HepG2 (cell line): ENCODE measurements around the gene GDAP1L1. TPM values are rescaled to one million over a fixed set of nuclear protein-coding genes. Genes with fewer than 3 reads are reported as not detected.

Source experiments
- E2F5 ChIP-seq: sonication (generic); formaldehyde crosslinking; conservative IDR thresholded peaks from 2 replicates; pipeline ENCODE4 v1.4.0; 2020; ENCODE audit warnings: missing genetic modification reagents
- EP300 ChIP-seq, 3 experiments: sonication (generic) in 1 of 3; formaldehyde crosslinking in 1 of 3; IDR thresholded peaks; 2 replicates each; pipeline versions ENCODE4 v1.5.1 to v1.6.1; 2011 to 2020; ENCODE audit warnings: low read depth in 2 of 3, low read length in 2 of 3, borderline replicate concordance in 1 of 3, improper control_type of control experiment in 1 of 3, mild to moderate bottlenecking in 1 of 3, missing genetic modification reagents in 1 of 3, moderate library complexity in 1 of 3
- GLMP ChIP-seq: sonication (generic); formaldehyde crosslinking; IDR thresholded peaks from 2 replicates; pipeline ENCODE4 v1.9.0; 2021; ENCODE audit warnings: missing genetic modification reagents, mild to moderate bottlenecking, borderline replicate concordance
- HMG20B ChIP-seq: conservative IDR thresholded peaks from 2 replicates; pipeline ENCODE4 v1.6.1; 2016; ENCODE audit warnings: missing genetic modification reagents, missing compliant biosample characterization
- IRF2 ChIP-seq: IDR thresholded peaks from 2 replicates; pipeline ENCODE4 v1.6.1; 2018; ENCODE audit warnings: missing genetic modification reagents, missing compliant biosample characterization
- KDM1A ChIP-seq: IDR thresholded peaks from 2 replicates; pipeline ENCODE4 v1.6.1; 2016; ENCODE audit warnings: missing compliant biosample characterization
- MAF1 ChIP-seq: sonication (generic); formaldehyde crosslinking; IDR thresholded peaks from 2 replicates; pipeline ENCODE4 v1.5.0; 2020; ENCODE audit warnings: missing genetic modification reagents, borderline replicate concordance
- MZF1 ChIP-seq: sonication (generic); formaldehyde crosslinking; IDR thresholded peaks from 2 replicates; pipeline ENCODE4 v1.8.1; 2023; ENCODE audit warnings: mild to moderate bottlenecking, missing genetic modification reagents, borderline replicate concordance
- NR1H2 ChIP-seq: sonication (generic); formaldehyde crosslinking; IDR thresholded peaks from 2 replicates; pipeline ENCODE4 v1.8.1; 2022; ENCODE audit warnings: low read depth, missing genetic modification reagents, borderline replicate concordance
- NR3C1 ChIP-seq: sonication (generic); formaldehyde crosslinking; IDR thresholded peaks from 2 replicates; pipeline ENCODE4 v1.4.0; 2020; ENCODE audit warnings: missing genetic modification reagents
- PLSCR1 ChIP-seq: sonication (generic); formaldehyde crosslinking; IDR thresholded peaks from 2 replicates; pipeline ENCODE4 v1.5.0; 2020; ENCODE audit warnings: missing genetic modification reagents, mild to moderate bottlenecking, borderline replicate concordance
- POLR2G ChIP-seq: fragments of 200-400 bp; formaldehyde crosslinking; IDR thresholded peaks from 2 replicates; pipeline ENCODE4 v1.6.1; 2018; ENCODE audit warnings: mild to moderate bottlenecking, low read depth, low read length, moderate library complexity
- RBM22 ChIP-seq: fragments of 200-400 bp; formaldehyde crosslinking; optimal IDR thresholded peaks from 2 replicates; pipeline ENCODE3; 2017; ENCODE audit warnings: mild to moderate bottlenecking, low read length, moderate library complexity
- SOX6 ChIP-seq, 2 experiments: fragments of 450-650 bp in 1 of 2; sonication (generic) in 1 of 2; formaldehyde crosslinking in 1 of 2; IDR thresholded peaks; 2 replicates each; pipeline versions ENCODE4 v1.4.0 to v1.6.1; 2017 to 2020; ENCODE audit warnings: antibody characterized with exemption in 1 of 2, mild to moderate bottlenecking in 1 of 2, missing genetic modification reagents in 1 of 2
- THRA ChIP-seq: sonication (generic); formaldehyde crosslinking; IDR thresholded peaks from 2 replicates; pipeline ENCODE4 v1.4.0; 2020; ENCODE audit warnings: missing genetic modification reagents, borderline replicate concordance
- ZBTB21 ChIP-seq: sonication (generic); formaldehyde crosslinking; IDR thresholded peaks from 2 replicates; pipeline ENCODE4 v1.4.0; 2020; ENCODE audit warnings: missing genetic modification reagents
- ZBTB38 ChIP-seq: sonication (generic); formaldehyde crosslinking; IDR thresholded peaks from 2 replicates; pipeline ENCODE4 v1.5.1; 2020; ENCODE audit warnings: mild to moderate bottlenecking, missing genetic modification reagents
- ZFYVE20 ChIP-seq: sonication (generic); formaldehyde crosslinking; IDR thresholded peaks from 2 replicates; pipeline ENCODE4 v1.8.0; 2023; ENCODE audit warnings: low read depth, mild to moderate bottlenecking, moderate library complexity, missing genetic modification reagents, borderline replicate concordance
- ZNF138 ChIP-seq: sonication (generic); formaldehyde crosslinking; IDR thresholded peaks from 2 replicates; pipeline ENCODE4 v1.5.0; 2020; ENCODE audit warnings: mild to moderate bottlenecking, low read depth, missing genetic modification reagents
- polyA plus RNA-seq, 8 experiments: library from polyadenylated mRNA; depleted of rRNA in 3 of 8; stranded (reverse) in 7 of 8; unstranded in 1 of 8; fragments of >200 nt; fragmentation: Illumina TruSeq in 4 of 8; extraction: Trizol in 4 of 8; gene quantifications; 2 replicates each; pipeline versions ENCODE4 v1.2.1 to v1.2.3, GENCODE V29; 2011 to 2016; ENCODE audit warnings: low read depth in 4 of 8, missing spikeins in 1 of 8, mixed read lengths in 1 of 8; ENCODE audit not compliant: insufficient read depth in 1 of 8
- total RNA-seq, 5 experiments: library from RNA; depleted of rRNA; stranded (reverse); fragments of >200 nt; fragmentation: Illumina TruSeq; extraction: Trizol; gene quantifications; 2 replicates each; pipeline ENCODE4 v1.2.3, GENCODE V29; 2016; ENCODE audit warnings: low read depth in 1 of 5
- TF ChIP-seq, protein P1 (sequence below): sonication (generic); formaldehyde crosslinking; IDR thresholded peaks from 2 replicates; pipeline ENCODE4 v1.5.0; 2020; ENCODE audit warnings: missing genetic modification reagents

GDAP1L1 gene
- total and polyA plus RNA-seq, 2 of the 13 experiments (the other 11 are each of a cell fraction or from before 2014, with no cell fraction given): 0.04 TPM; not detected in 1

DNA sequence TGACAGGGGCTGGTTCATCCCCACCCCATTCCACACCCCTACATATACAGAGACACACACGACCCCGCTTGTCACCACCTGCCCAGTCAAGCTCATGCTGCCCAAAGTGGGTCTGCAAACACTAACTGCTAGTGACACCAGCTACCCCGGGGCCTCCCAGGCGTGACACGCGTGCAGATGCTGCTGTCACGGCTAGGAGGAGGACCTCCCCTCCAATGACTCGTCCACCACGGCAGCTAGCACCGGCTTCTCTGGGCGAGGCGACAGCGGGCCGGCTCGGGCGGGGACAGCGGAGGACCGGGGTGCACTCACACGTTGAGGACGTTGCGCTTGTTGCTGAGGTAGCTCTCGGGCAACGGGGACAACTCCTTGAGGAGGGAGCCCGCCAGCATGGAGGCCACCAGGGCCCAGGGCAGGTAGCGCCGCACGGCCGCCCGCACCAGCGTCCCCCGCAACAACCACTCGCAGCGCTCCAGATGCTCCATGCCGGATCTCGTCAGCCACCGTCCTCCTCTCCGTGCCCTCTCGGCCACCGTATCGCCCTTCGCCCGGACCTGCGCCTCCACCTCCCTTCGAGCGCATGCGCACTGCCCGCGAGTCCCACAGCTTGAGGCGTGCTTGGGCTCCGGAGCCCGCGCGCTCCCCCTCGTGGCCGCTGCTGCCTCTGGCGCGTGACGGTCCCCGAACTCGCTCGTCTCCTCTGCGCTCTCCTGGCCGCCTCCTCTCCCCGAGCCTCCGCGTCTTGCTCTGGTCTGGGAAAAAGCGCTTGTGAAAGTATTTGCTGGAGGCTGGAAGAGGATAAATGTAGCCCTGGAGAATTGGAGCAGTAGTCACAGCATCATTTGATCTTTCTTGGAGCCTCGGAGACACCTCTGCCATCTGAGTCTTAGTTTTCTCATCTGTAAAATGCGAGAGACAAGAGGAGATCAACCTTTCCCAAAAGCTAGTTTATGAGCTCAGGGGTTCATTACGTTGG is 63.8 kb downstream of the GDAP1L1 start, which contains the start of gene FITM2 (continued):
- peak; percentile 93 for TF ChIP-seq PLSCR1
- peak; percentile 92 for TF ChIP-seq MAF1 (CRISPR knock-in tag)
- peak; percentile 88; the same call in 1 of the 2 replicates for TF ChIP-seq MZF1 (CRISPR knock-in tag)
- no peak for TF ChIP-seq GLMP (CRISPR knock-in tag)
- TF ChIP-seq ZNF138 (CRISPR knock-in tag): peak; percentile 95; the same call in 1 of the 2 replicates
- TF ChIP-seq RBM22: no peak
- no peak; the same call in 1 of the 2 replicates for TF ChIP-seq ZBTB21 (CRISPR knock-in tag)
- TF ChIP-seq SOX6 (IDR thresholded peaks at IDR 0.05): no peak
- TF ChIP-seq SOX6 (CRISPR knock-in tag; IDR thresholded peaks at IDR 0.05): peak; percentile 90
- TF ChIP-seq THRA (CRISPR knock-in tag): peak; percentile 91
- no peak for TF ChIP-seq NR3C1
- TF ChIP-seq E2F5: no peak
- TF ChIP-seq IRF2 (CRISPR knock-in tag): peak; percentile 97
- 0 out of 4 replicates have a peak, but pooled peaks of 1 of the 2 experiments have one; percentile 37 for TF ChIP-seq EP300 (IDR thresholded peaks at IDR 0.05; ENCODE audit: low read depth in 2 of 2, low read length in 2 of 2)
- TF ChIP-seq EP300 (CRISPR knock-in tag; IDR thresholded peaks at IDR 0.05; ENCODE audit: borderline replicate concordance): peak; percentile 37; the same call in 1 of the 2 replicates
- TF ChIP-seq ZFYVE20 (CRISPR knock-in tag): 0 out of 2 replicates have a peak, but pooled peaks have one; percentile 31
- peak; percentile 97 for TF ChIP-seq ZBTB38 (CRISPR knock-in tag)
- peak; percentile 90 for TF ChIP-seq POLR2G
- TF ChIP-seq KDM1A (CRISPR knock-in tag): 0 out of 2 replicates have a peak, but pooled peaks have one; percentile 48
- no peak for TF ChIP-seq NR1H2 (CRISPR knock-in tag)
- TF ChIP-seq HMG20B (CRISPR knock-in tag): no peak
- TF ChIP-seq, protein P1, sequence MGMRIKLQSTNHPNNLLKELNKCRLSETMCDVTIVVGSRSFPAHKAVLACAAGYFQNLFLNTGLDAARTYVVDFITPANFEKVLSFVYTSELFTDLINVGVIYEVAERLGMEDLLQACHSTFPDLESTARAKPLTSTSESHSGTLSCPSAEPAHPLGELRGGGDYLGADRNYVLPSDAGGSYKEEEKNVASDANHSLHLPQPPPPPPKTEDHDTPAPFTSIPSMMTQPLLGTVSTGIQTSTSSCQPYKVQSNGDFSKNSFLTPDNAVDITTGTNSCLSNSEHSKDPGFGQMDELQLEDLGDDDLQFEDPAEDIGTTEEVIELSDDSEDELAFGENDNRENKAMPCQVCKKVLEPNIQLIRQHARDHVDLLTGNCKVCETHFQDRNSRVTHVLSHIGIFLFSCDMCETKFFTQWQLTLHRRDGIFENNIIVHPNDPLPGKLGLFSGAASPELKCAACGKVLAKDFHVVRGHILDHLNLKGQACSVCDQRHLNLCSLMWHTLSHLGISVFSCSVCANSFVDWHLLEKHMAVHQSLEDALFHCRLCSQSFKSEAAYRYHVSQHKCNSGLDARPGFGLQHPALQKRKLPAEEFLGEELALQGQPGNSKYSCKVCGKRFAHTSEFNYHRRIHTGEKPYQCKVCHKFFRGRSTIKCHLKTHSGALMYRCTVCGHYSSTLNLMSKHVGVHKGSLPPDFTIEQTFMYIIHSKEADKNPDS (CRISPR knock-in tag): no peak
